HG03060 (cell line): Measurements from ENCODE around the gene PIK3R6.

Source experiments
- ATAC-seq: cut with Tn5 transposase; IDR thresholded peaks from one replicate; pipeline ENCODE4 v1.9.1; 2021; ENCODE audit warnings: low read depth, moderate number of reproducible peaks; ENCODE audit not compliant: unreplicated experiment

Gene PIK3R6

GRCh38 chr17:8757189-8757588 lies 110.3 kb downstream of the PIK3R6 start:
- no peak for ATAC-seq

DNA sequence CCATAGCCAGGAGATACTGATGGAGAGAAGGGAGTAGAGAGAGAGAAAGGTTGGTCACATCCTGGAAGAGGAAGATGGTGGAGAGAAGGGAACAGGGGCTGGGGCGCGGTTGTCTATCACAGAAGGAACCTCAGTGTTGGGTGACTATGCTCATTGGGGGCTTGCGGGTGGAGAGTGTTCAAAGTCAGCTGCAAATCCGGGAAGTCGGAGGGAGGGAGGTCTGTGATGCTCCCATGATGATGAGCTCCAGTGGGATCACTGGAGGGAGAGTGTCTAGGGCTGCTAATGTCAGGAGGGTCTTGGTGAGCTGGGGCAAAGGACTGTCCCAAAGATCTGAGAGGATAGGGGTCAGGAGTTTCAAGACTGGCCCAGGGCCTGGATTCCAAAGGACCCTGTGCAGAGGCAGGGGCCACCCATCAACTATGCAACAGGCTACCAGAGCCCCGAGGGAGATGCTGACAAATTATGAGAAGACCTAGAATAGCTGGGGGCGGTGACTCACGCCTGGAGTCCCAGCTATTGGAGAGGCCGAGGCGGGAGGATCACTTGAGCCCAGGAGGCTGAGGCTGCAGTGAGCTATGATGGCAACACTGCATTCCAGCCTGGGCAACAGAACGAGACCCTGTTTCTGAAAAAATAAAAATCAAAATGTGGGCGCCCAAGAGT lies 111.8 kb downstream of the PIK3R6 start:
- no peak for ATAC-seq

DNA sequence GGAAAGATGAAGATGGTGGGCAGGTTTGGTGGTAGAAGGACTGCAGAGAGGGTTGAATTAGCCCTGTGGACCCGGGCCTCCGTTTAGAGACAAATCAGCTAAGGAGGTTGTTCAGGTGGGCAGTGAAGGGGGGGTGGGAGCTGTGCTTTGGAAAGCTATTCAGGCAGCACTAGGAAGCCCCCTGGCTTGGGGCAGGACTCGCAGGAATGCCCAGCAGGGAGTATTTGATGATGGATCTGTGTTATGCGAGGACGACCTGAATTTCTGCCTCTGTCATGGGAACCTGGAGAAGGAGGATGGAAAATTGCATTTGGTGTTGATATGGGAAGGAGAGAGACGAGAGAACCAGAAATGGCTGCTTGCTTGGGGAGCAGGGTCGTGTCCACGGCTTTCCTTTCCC lies 112.6 kb downstream of the PIK3R6 start:
- no peak for ATAC-seq

GRCh38 chr17:8753976-8754440 lies 113.5 kb downstream of the PIK3R6 start:
- ATAC-seq: no peak

DNA sequence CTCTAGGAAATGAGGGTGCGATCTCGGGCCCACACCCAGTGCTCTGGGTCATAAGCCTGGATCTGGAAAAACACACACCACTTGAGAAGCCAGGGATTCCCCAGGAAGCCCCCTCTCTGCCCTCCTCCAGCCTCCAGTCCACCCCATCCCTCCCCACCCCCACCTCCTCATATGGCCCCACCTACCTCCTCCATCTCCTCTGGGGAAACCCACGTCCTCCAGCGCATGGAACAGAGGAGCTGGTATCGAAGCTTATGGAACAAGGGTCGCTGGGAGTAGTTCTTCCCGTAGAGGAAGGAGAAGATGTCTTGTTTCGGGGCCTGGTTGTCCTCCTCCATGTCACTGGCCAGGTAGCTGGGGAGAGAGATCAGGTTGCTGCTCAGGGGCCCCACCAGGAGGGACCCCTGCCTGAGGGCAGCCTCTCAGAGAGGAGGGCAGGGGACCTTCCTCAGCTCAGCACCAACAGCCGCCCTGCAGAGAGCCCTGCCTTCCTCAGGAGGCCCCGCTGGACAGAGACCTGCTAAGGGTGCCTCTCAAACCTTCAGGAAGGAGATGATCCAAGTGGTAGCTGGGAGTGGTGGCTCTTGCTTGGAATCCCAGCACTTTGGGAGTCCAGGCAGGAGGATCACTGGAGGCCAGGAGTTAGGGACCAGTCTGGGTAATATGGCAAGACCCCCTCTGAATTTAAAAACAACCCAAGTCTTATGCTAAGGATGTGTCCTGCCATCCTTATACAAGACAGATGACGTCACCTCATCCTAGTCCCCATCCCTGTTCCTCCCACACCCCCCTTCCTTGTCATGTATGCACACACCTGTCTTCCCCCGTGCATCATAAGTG lies 114.1 kb downstream of the PIK3R6 start:
- no peak for ATAC-seq
